B cell (primary cell): ENCODE data around the gene FHIT. TPM values are rescaled to one million over a fixed set of nuclear protein-coding genes. Genes with fewer than 3 reads are reported as not detected.

ENCODE experiments used
- ATAC-seq: fragments of 200-7000 bp; cut with Tn5 transposase; one replicate; pipeline ENCODE4 v1.10.0; 2021; ENCODE audit warnings: low read depth, mild to moderate bottlenecking, moderate number of reproducible peaks, moderate library complexity
- CTCF ChIA-PET: fragments of 350-600 bp; sonication (Branson Sonifier 250); formaldehyde crosslinking; loops from one replicate; lab custom pipeline; 2021; ENCODE audit warnings: antibody characterized with exemption, inconsistent platforms; lab: Charles Lee
- POLR2A ChIA-PET: fragments of 350-600 bp; sonication (Branson Sonifier 250); formaldehyde crosslinking; loops from one replicate; lab custom pipeline; 2021; ENCODE audit warnings: antibody characterized with exemption; lab: Charles Lee
- DNase-seq: peaks from one replicate; pipeline ENCODE4 v3.0.0; 2013
- H2AFZ ChIP-seq: 2 replicates; pipeline ENCODE4 v1.6.1; 2012; ENCODE audit warnings: mild to moderate bottlenecking, low read depth, low read length; ENCODE audit not compliant: insufficient read depth, poor library complexity, severe bottlenecking
- H3K27ac ChIP-seq, 2 donors: 1 replicate in 1 of 2; 2 replicates in 1 of 2; pipeline ENCODE4 v1.5.1; 2012 to 2013; ENCODE audit warnings: low read length in 2 of 2, mild to moderate bottlenecking in 2 of 2, moderate library complexity in 1 of 2
- H3K27me3 ChIP-seq, 4 experiments: fragments of 200-600 bp in 1 of 4; sonication (generic) in 1 of 4; replicated peaks in 1 of 4; 1 replicate in 2 of 4; 2 replicates in 2 of 4; pipeline versions ENCODE4 v1.6.1 to v1.7.0; 2013 to 2016; ENCODE audit warnings: low read length in 3 of 4, mild to moderate bottlenecking in 2 of 4, mixed read lengths in 1 of 4, moderate library complexity in 1 of 4; ENCODE audit not compliant: insufficient read depth in 4 of 4, control insufficient read depth in 3 of 4; ENCODE audit errors: control extremely low read depth in 1 of 4
- H3K36me3 ChIP-seq, 2 experiments: replicated peaks in 1 of 2; 1 replicate in 1 of 2; 2 replicates in 1 of 2; pipeline versions ENCODE4 v1.6.1 to v1.7.1; 2013; ENCODE audit warnings: low read length in 1 of 2; ENCODE audit not compliant: insufficient read depth in 2 of 2, control insufficient read depth in 1 of 2; ENCODE audit errors: control extremely low read depth in 1 of 2, extremely low read depth in 1 of 2
- H3K4me1 ChIP-seq, 2 donors: fragments of 200-600 bp in 1 of 2; sonication (generic) in 1 of 2; 1 replicate in 1 of 2; 2 replicates in 1 of 2; pipeline versions ENCODE4 v1.5.1 to v1.6.1; 2013 to 2017; ENCODE audit warnings: low read length in 2 of 2; ENCODE audit not compliant: control insufficient read depth in 2 of 2, insufficient read depth in 2 of 2
- H3K4me2 ChIP-seq: replicated peaks from 2 replicates; pipeline ENCODE3; 2012; ENCODE audit warnings: mild to moderate bottlenecking, low read depth, low read length; ENCODE audit not compliant: poor library complexity, severe bottlenecking
- H3K4me3 ChIP-seq, 5 experiments: fragments of 200-600 bp in 1 of 5; sonication (generic) in 1 of 5; 1 replicate in 3 of 5; 2 replicates in 2 of 5; pipeline versions ENCODE4 v1.5.1 to v1.7.0; 2011 to 2016; ENCODE audit warnings: low read length in 4 of 5, mild to moderate bottlenecking in 4 of 5, low read depth in 2 of 5, control low read depth in 1 of 5, moderate library complexity in 1 of 5; ENCODE audit not compliant: insufficient read depth in 1 of 5; ENCODE audit errors: control extremely low read depth in 1 of 5, extremely low read depth in 1 of 5
- H3K79me2 ChIP-seq: fragments of 200-600 bp; sonication (generic); one replicate; pipeline ENCODE4 v1.6.0; 2016; ENCODE audit warnings: low read length; ENCODE audit not compliant: control insufficient read depth, insufficient read depth
- H3K9ac ChIP-seq: fragments of 200-600 bp; sonication (generic); 2 replicates; pipeline ENCODE4 v1.6.1; 2017; ENCODE audit warnings: mild to moderate bottlenecking, low read length, moderate library complexity
- H3K9me3 ChIP-seq, 3 donors: one replicate each; pipeline versions ENCODE4 v1.6.1 to v1.7.1; 2013; ENCODE audit warnings: low read length in 2 of 3; ENCODE audit not compliant: control insufficient read depth in 2 of 3, insufficient read depth in 1 of 3; ENCODE audit errors: control extremely low read depth in 1 of 3
- H4K20me1 ChIP-seq: 2 replicates; pipeline ENCODE4 v1.6.0; 2012; ENCODE audit warnings: mild to moderate bottlenecking, low read length; ENCODE audit not compliant: insufficient read depth, control insufficient read depth, poor library complexity, severe bottlenecking
- H3K27ac Mint-ChIP-seq: one replicate; pipeline ENCODE4 v1.8.0; 2021; ENCODE audit warnings: mixed read lengths
- H3K27me3 Mint-ChIP-seq: one replicate; pipeline ENCODE4 v1.8.0; 2021; ENCODE audit warnings: mixed read lengths
- H3K4me1 Mint-ChIP-seq: one replicate; pipeline ENCODE4 v1.8.0; 2021; ENCODE audit warnings: mixed read lengths
- H3K4me3 Mint-ChIP-seq: one replicate; pipeline ENCODE4 v1.8.0; 2021; ENCODE audit warnings: mixed read lengths
- H3K9me3 Mint-ChIP-seq: one replicate; pipeline ENCODE4 v1.8.0; 2022; ENCODE audit warnings: mixed read lengths; ENCODE audit not compliant: insufficient read depth
- EZH2 ChIP-seq: IDR thresholded peaks from 2 replicates; pipeline ENCODE4 v1.6.1; 2012; ENCODE audit warnings: borderline replicate concordance, low read depth, mild to moderate bottlenecking, moderate library complexity, low read length; ENCODE audit not compliant: insufficient read depth, poor library complexity, severe bottlenecking
- WGBS: methylation state at CpG from one replicate; pipeline ENCODE4 v1.1.5; 2013; ENCODE audit warnings: missing lambda C conversion rate; ENCODE audit not compliant: insufficient coverage; 5-methylcytosine and 5-hydroxymethylcytosine counted together
- intact Hi-C: fragments of 100-400 bp; cut with micrococcal nuclease; formaldehyde crosslinking; loops from one replicate; pipeline ENCODE4 v1.10.0; 2022
- polyA plus RNA-seq: library from polyadenylated mRNA; depleted of rRNA; stranded (reverse); fragments of >200 nt; gene quantifications from 2 replicates; pipeline ENCODE4 v1.2.3, GENCODE V29; 2012
- total RNA-seq, 2 donors: library from RNA; stranded (reverse); fragments of 120-200 nt in 1 of 2; gene quantifications; 1 replicate in 1 of 2; 2 replicates in 1 of 2; pipeline versions ENCODE4 v1.2.3 to v1.2.4, GENCODE V29; 2013 to 2022
- TF ChIP-seq, protein P1 (sequence below): fragments of 200-600 bp; IDR thresholded peaks from one replicate; pipeline ENCODE4 v1.8.0; 2022; ENCODE audit warnings: antibody characterized with exemption, mild to moderate bottlenecking

FHIT gene
- total and polyA plus RNA-seq, 2 donors (not counting 1 experiment from before 2014, with no cell fraction given): 1.7 to 7.8 TPM

DNA sequence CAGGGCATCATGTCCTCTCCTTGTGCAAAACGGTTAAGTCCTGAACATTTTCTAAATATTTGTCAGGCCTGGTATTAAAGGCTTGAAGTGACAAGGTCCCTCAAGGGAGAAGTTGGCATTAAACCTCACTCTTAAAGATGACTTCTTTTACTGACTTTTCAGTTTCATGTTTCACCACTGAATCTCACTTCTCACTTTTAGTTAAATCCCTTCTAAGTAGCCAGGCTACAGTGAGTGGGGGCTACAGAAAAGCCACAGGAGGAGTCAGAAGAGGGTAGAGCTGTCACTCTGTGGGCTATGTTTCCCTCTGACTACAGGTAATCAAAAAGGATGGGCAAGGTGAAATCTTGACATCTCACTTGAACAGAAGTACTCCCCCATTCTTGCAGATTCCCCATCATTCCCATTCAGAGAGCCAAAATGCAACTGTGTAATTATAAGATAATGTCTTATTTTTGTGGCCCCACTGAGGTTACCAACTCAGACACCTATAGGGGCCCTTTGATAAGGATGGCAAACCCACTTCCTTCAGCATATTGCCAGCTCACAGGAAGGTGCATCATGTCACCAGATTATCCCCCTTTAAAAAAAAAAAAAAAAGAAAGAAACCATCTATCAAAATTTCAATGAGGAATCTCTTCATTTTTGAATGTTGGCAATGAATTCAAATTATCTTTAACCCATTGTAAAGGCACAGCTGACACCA lies 1411.3 kb downstream of the FHIT start:
- Histone ChIP-seq H3K36me3 (no peaks in the 10 kb centered on the region), H3K27ac (peak overlapping the region; percentile 25 to 61), H3K4me2 (peak overlapping the region; percentile 49), H3K9ac (no peak overlapping the region), H2AFZ (no peak overlapping the region), H3K4me3 (no peak overlapping the region), H3K27me3 (no peaks in the 10 kb centered on the region), H3K4me1 (peaks cover 35% of the 10 kb centered on the region in 2 donors), H3K79me2 (no peaks in the 10 kb centered on the region), H4K20me1 (no peaks in the 10 kb centered on the region), H3K9me3 (no peaks in the 10 kb centered on the region)
- TF ChIP-seq, protein P1, sequence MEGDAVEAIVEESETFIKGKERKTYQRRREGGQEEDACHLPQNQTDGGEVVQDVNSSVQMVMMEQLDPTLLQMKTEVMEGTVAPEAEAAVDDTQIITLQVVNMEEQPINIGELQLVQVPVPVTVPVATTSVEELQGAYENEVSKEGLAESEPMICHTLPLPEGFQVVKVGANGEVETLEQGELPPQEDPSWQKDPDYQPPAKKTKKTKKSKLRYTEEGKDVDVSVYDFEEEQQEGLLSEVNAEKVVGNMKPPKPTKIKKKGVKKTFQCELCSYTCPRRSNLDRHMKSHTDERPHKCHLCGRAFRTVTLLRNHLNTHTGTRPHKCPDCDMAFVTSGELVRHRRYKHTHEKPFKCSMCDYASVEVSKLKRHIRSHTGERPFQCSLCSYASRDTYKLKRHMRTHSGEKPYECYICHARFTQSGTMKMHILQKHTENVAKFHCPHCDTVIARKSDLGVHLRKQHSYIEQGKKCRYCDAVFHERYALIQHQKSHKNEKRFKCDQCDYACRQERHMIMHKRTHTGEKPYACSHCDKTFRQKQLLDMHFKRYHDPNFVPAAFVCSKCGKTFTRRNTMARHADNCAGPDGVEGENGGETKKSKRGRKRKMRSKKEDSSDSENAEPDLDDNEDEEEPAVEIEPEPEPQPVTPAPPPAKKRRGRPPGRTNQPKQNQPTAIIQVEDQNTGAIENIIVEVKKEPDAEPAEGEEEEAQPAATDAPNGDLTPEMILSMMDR: no peak
- TF ChIP-seq EZH2: no peak
- POLR2A ChIA-PET: no interaction called here
- no peaks in the 10 kb centered on the region for H3K9me3 Mint-ChIP-seq
- WGBS: no CpG with 5 or more reads among the region's 1 CpG
- H3K4me1 Mint-ChIP-seq: peaks cover 38% of the 10 kb centered on the region
- DNase-seq (peak; percentile 37), ATAC-seq (peak; percentile 82)
- CTCF ChIA-PET: interaction anchor here (1.8 kb wide), 1 partner anchor 18 kb away, joined by 8 read pairs; no protein-coding TSS in a partner anchor
- H3K4me3 Mint-ChIP-seq: peak overlapping the region; percentile 64
- intact Hi-C loops: no loop called here
- no peaks in the 10 kb centered on the region for H3K27me3 Mint-ChIP-seq
- H3K27ac Mint-ChIP-seq: peak overlapping the region; percentile 75

DNA sequence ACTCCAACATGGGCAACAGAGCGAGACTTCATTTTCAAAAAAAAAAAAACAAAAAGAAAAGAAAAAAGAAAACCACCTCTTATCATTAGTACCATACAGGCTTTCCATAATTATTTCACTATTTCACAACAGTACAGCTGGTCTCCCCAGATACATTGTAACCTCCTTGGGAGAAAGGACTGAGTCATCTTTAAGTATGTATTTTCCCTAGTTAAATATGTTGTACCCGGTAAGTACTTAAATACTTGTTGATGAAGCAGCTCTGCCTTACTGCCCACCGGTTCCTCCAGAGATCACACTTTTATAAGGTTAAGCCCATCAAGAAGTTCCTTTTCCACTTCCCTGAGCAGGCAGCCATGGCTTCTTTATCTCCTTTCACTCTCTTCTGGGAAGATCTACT lies 1412.0 kb downstream of the FHIT start:
- Histone ChIP-seq H3K4me1 (peaks cover 28 to 30% of the 10 kb centered on the region in 2 donors), H2AFZ (no peak overlapping the region), H3K27ac (peak overlapping the region; percentile 25 to 61), H3K79me2 (no peaks in the 10 kb centered on the region), H3K36me3 (no peaks in the 10 kb centered on the region), H3K9ac (no peak overlapping the region), H3K4me2 (peak overlapping the region; percentile 49), H3K4me3 (no peak overlapping the region), H3K27me3 (no peaks in the 10 kb centered on the region), H4K20me1 (no peaks in the 10 kb centered on the region), H3K9me3 (no peaks in the 10 kb centered on the region)
- Mint-ChIP-seq H3K4me1 (peaks cover 32% of the 10 kb centered on the region), H3K27me3 (no peaks in the 10 kb centered on the region), H3K27ac (peak overlapping the region; percentile 75), H3K4me3 (peak overlapping the region; percentile 64), H3K9me3 (no peaks in the 10 kb centered on the region)
- DNase-seq: no peak
- POLR2A ChIA-PET: interaction anchor here (0.7 kb wide), 1 partner anchor 786 kb away, joined by 4 read pairs; no protein-coding TSS in a partner anchor
- intact Hi-C loops: no loop called here
- TF ChIP-seq, protein P1: no peak
- TF ChIP-seq EZH2: no peak
- peak; percentile 10 for ATAC-seq
- CTCF ChIA-PET: interaction anchor here (1.1 to 1.8 kb wide), 2 partner anchors 15 to 18 kb away, joined by 3 to 8 read pairs; no protein-coding TSS in a partner anchor
- WGBS: 100% methylated on average over 1 of the region's 3 CpGs
